WERI-Rb-1 (cell line): ENCODE data around the gene PEPD.
"Not testable (repeated sequence)": the region's sequence is repeated elsewhere in the genome, so short reads cannot be mapped to it uniquely, and the experiment has no call there.

Experiments
- DNase-seq: peaks from one replicate; pipeline ENCODE4 v3.0.0-alpha.2; 2020
- H3K27ac ChIP-seq: fragments of 250-450 bp; sonication (Bioruptor Pico); 2 replicates; pipeline ENCODE4 v1.5.1; 2020; ENCODE audit warnings: mild to moderate bottlenecking, moderate library complexity
- H3K27me3 ChIP-seq: fragments of 250-450 bp; sonication (Bioruptor Pico); 2 replicates; pipeline ENCODE4 v1.5.1; 2021; ENCODE audit warnings: mild to moderate bottlenecking, low read depth, moderate library complexity; ENCODE audit not compliant: insufficient read depth, severe bottlenecking
- H3K36me3 ChIP-seq: fragments of 250-450 bp; sonication (Bioruptor Pico); 2 replicates; pipeline ENCODE4 v1.5.1; 2020; ENCODE audit warnings: mild to moderate bottlenecking, moderate library complexity
- H3K4me3 ChIP-seq: 2 replicates; pipeline ENCODE4 v1.5.1; 2011; ENCODE audit warnings: low read depth, mild to moderate bottlenecking, control low read depth, low read length
- H3K9me3 ChIP-seq: fragments of 250-450 bp; sonication (Bioruptor Pico); 2 replicates; pipeline ENCODE4 v1.5.1; 2021; ENCODE audit warnings: mild to moderate bottlenecking, moderate library complexity; ENCODE audit not compliant: severe bottlenecking
- TF ChIP-seq, protein P1 (sequence below): IDR thresholded peaks from 2 replicates; pipeline ENCODE4 v1.5.1; 2011; ENCODE audit warnings: low read depth, mild to moderate bottlenecking, control low read depth, inconsistent platforms, low read length

PEPD gene

DNA sequence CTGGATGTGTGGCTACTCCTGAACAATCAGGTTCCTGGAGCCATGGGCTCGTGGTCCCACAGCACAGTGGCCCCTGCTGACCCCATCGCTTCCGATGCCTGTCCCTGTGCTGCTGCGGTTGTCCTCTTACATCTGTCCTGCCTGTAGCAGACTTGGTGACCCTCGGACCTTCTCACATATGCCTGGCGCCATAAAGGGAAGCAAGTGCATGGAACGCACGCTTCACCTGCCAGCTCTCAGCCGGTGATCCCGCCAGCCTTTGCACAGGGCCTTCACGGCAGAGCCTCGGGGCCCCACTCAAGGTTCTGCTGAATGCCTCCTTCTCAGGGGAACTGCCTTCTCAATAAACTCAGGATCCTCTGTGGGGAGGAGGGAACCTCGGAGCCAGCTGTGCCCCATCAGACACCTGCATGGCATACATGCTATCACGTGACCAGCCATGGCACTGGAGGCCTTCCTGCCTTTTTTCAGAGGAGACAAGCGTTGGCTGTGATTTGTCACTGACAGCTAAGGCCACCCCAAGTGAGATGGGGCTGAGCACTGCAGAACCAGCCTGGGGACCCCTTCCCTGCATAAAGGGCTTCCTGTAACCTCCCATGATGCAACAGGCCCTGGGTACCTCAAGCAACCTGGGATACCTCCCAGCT lies 24.3 kb downstream of the PEPD start:
- Histone ChIP-seq H3K27me3 (no peaks in the 10 kb centered on the region), H3K4me3 (no peak overlapping the region), H3K27ac (no peak overlapping the region), H3K9me3 (no peaks in the 10 kb centered on the region), H3K36me3 (peaks cover 4% of the 10 kb centered on the region; the same call in 1 of the 2 replicates)
- DNase-seq: no peak
- TF ChIP-seq, protein P1, sequence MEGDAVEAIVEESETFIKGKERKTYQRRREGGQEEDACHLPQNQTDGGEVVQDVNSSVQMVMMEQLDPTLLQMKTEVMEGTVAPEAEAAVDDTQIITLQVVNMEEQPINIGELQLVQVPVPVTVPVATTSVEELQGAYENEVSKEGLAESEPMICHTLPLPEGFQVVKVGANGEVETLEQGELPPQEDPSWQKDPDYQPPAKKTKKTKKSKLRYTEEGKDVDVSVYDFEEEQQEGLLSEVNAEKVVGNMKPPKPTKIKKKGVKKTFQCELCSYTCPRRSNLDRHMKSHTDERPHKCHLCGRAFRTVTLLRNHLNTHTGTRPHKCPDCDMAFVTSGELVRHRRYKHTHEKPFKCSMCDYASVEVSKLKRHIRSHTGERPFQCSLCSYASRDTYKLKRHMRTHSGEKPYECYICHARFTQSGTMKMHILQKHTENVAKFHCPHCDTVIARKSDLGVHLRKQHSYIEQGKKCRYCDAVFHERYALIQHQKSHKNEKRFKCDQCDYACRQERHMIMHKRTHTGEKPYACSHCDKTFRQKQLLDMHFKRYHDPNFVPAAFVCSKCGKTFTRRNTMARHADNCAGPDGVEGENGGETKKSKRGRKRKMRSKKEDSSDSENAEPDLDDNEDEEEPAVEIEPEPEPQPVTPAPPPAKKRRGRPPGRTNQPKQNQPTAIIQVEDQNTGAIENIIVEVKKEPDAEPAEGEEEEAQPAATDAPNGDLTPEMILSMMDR: no peak

DNA sequence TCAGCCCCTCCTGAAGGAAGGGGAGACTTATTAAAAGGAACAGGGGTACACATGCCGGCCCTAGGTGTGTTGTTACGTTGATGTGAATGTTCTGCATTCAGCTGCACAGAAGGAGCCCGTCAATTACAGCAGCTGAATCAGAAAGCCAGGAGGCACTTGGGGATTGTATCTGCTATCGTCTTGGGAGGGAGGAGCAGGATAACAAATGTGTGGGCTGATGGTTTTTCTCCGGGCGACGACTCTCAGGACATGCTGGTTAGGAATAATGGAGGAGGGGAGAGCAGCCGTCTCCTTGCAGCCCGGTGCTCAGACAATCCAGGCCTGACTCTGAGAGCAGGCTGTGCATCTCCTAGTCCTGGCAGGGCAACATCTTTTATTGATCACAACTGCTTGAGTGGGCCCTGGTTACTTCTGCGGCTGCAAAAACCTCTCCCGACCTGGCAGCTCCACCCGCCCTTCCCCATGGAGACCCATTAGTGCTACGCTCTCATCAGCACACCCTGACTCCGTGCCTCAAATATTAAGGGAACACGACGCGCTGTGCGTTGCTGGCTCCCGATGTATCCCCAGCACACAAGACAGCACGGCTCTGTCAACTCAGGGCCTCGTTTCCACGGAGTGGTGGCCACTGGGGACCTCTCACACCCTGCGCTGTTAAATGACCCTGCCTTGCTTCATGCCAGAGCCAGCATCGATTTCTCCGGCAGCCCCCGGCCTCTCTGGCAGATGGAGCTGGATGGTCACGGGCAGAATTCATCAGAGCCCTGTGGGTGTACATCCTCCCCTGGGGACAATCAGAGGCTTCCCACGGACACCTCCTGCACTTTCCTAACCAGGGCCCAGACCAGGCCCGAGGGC lies 25.3 kb downstream of the PEPD start:
- Histone ChIP-seq H3K4me3 (no peak overlapping the region), H3K27me3 (no peaks in the 10 kb centered on the region), H3K27ac (no peak overlapping the region), H3K9me3 (no peaks in the 10 kb centered on the region), H3K36me3 (peaks cover 4% of the 10 kb centered on the region; the same call in 1 of the 2 replicates)
- TF ChIP-seq, protein P1: no peak
- no peak for DNase-seq

DNA sequence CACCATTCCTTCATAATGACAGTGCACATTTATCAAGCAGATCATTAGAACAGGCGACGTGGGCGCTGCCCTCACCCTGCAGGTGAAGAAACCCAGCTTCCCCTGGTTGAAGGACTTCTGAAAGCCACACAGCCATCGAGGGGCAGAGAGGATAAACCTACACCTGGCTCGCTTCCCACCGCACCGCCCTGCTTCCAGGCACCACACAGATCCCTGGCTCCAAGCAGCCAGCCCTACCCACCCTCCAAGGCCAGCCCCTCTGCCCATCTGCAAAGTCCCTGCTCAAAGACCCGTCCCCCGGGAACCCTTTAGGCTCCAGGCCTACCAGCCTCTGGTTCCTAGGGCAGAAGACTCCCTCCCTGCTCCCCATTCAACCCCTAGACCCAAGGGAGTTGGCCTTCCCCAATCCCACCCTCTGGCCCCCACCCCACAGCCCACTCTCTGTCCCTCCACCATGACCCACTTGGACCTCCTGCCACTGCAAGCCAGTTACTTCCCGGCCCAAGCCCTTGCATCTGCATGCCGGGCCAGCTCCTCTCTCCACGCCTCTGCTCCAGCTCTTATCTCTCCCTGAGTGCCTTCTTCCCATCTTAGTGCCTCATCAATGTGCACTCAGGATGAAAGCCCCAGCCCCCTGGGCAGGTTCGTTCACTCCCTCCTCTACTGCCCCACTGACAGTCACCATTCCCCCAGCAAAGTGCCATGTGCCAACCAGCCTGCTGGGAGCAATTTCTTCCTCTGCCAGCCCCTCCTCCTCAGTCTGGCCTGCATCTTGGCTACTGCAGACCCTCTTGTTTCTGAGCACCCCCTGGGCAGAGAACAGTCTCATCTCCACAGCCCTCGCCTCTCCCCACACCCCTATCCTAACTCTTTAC lies 28.0 kb downstream of the PEPD start:
- Histone ChIP-seq H3K27ac (no peak overlapping the region), H3K36me3 (no peaks in the 10 kb centered on the region), H3K4me3 (no peak overlapping the region), H3K27me3 (no peaks in the 10 kb centered on the region), H3K9me3 (no peaks in the 10 kb centered on the region)
- no peak for DNase-seq
- TF ChIP-seq, protein P1: no peak

DNA sequence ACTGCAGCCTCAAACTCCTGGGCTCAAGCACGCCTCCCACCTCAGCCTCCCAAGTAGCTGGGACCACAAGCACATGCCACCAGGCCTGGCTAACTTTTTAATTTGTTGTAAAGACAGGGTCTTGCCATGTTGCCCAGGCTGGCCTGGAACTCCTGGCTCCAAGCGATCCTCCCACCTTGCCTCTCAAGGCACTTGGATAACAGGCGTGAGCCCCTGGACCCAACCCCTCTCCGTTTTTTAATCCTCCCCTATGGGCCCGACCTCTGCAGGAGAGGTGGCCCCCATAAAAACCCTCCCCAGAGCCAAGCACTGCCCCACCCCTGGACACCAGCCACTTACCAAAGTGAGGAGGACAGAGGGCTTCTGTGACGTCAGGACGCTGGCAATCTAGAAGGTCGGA lies 28.6 kb downstream of the PEPD start:
- Histone ChIP-seq H3K36me3 (no peaks in the 10 kb centered on the region), H3K9me3 (no peaks in the 10 kb centered on the region), H3K27ac (no peak overlapping the region), H3K27me3 (no peaks in the 10 kb centered on the region), H3K4me3 (no peak overlapping the region)
- TF ChIP-seq, protein P1: no peak
- DNase-seq: no peak

DNA sequence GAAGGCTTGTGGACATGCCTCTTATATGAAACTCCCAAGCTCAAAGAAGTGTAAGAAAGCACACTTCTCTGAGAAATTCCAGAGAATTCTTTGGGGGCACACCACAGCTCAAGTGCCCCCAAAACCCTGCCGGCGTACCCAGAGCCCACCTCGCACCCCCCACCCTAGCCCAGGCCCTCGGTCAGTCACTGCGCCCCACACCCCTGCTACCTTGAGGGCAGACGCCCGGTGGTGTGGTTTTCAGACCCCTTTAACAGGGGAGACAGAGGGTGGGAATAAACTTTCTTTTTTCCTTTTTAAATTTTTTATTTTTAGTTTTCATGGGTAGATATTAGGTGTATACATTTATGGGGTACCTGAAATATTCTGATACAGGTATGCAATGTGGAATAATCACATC lies 29.5 kb downstream of the PEPD start:
- H3K4me3 ChIP-seq: no peak overlapping the region
- H3K27me3 ChIP-seq: no peaks in the 10 kb centered on the region
- H3K9me3 ChIP-seq: no peaks in the 10 kb centered on the region
- TF ChIP-seq, protein P1: no peak
- H3K36me3 ChIP-seq: no peaks in the 10 kb centered on the region
- DNase-seq: no peak
- no peak overlapping the region for H3K27ac ChIP-seq

DNA sequence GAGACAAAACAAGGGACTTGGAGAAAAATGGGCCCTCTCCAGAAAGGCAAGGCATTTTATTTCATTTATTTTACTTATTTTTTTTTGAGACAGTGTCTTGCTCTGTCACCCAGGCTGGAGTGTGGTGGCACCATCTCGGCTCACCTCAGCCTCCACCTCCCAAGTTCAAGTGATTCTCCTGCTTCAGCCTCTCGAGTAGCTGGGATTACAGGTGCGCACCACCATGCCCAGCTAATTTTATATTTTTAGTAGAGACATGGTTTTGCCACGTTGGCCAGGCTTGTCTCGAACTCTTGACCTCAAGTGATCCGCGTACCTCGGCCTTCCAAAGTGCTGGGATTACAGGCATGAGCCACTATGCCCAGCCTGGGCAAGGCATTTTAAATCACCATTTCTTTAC lies 31.0 kb downstream of the PEPD start:
- not testable (repeated sequence) for H3K27ac ChIP-seq, DNase-seq, H3K4me3 ChIP-seq, H3K36me3 ChIP-seq, H3K9me3 ChIP-seq, H3K27me3 ChIP-seq
